Keratinocyte (primary cell): ENCODE data around the gene CDH10. TPM values are rescaled to one million over a fixed set of nuclear protein-coding genes. Genes with fewer than 3 reads are reported as not detected.

Experiments
- DNase-seq: peaks from one replicate; pipeline ENCODE4 v3.0.0-alpha.2; 2011; ENCODE audit warnings: low read depth, missing footprints, low spot score
- FAIRE-seq: peaks from 2 replicates; lab custom pipeline; 2011; peaks lifted over from hg19 to GRCh38; lab: Jason Lieb, UNC
- H2AFZ ChIP-seq: 2 replicates; pipeline ENCODE4 v1.6.0; 2012; ENCODE audit warnings: low read length, control low read depth, inconsistent platforms; ENCODE audit not compliant: control insufficient read depth
- H3K27ac ChIP-seq: 2 replicates; pipeline ENCODE4 v1.5.1; 2011; ENCODE audit warnings: low read length; ENCODE audit not compliant: control insufficient read depth, insufficient read depth
- H3K27me3 ChIP-seq: 3 replicates; pipeline ENCODE4 v1.6.0; 2011; ENCODE audit warnings: low read length; ENCODE audit not compliant: control insufficient read depth, insufficient read depth; ENCODE audit errors: extremely low read depth
- H3K36me3 ChIP-seq, 2 experiments: 2 replicates in 1 of 2; 3 replicates in 1 of 2; pipeline ENCODE4 v1.5.1; 2011; ENCODE audit warnings: low read length in 2 of 2, mild to moderate bottlenecking in 1 of 2; ENCODE audit not compliant: control insufficient read depth in 2 of 2, insufficient read depth in 2 of 2; ENCODE audit errors: extremely low read depth in 1 of 2
- H3K4me1 ChIP-seq: 3 replicates; pipeline ENCODE4 v1.5.1; 2011; ENCODE audit warnings: low read length; ENCODE audit not compliant: control insufficient read depth, insufficient read depth; ENCODE audit errors: extremely low read depth
- H3K4me2 ChIP-seq: 3 replicates; pipeline ENCODE4 v1.6.0; 2011; ENCODE audit warnings: low read depth, low read length; ENCODE audit not compliant: control insufficient read depth, insufficient read depth; ENCODE audit errors: extremely low read depth
- H3K4me3 ChIP-seq, 3 experiments: fragments of 200-600 bp in 1 of 3; sonication (generic) in 1 of 3; 2 replicates in 2 of 3; 3 replicates in 1 of 3; pipeline ENCODE4 v1.5.1; 2011 to 2016; ENCODE audit warnings: low read length in 3 of 3, mild to moderate bottlenecking in 3 of 3, control low read depth in 2 of 3, inconsistent platforms in 1 of 3, low read depth in 1 of 3, mixed read lengths in 1 of 3, mixed run types in 1 of 3, moderate library complexity in 1 of 3; ENCODE audit not compliant: control insufficient read depth in 2 of 3, insufficient read depth in 2 of 3; ENCODE audit errors: extremely low read depth in 1 of 3
- H3K79me2 ChIP-seq: 2 replicates; pipeline ENCODE4 v1.6.0; 2012; ENCODE audit warnings: low read length; ENCODE audit not compliant: control insufficient read depth, insufficient read depth
- H3K9ac ChIP-seq: 3 replicates; pipeline ENCODE4 v1.6.0; 2011; ENCODE audit warnings: low read length; ENCODE audit not compliant: control insufficient read depth, insufficient read depth; ENCODE audit errors: extremely low read depth
- H3K9me1 ChIP-seq: 3 replicates; pipeline ENCODE4 v1.6.0; 2011; ENCODE audit warnings: low read length; ENCODE audit not compliant: control insufficient read depth, insufficient read depth; ENCODE audit errors: extremely low read depth
- H3K9me3 ChIP-seq: 2 replicates; pipeline ENCODE4 v1.5.1; 2012; ENCODE audit warnings: low read depth, low read length; ENCODE audit not compliant: control insufficient read depth
- H4K20me1 ChIP-seq: 3 replicates; pipeline ENCODE4 v1.6.0; 2011; ENCODE audit warnings: low read length; ENCODE audit not compliant: control insufficient read depth, insufficient read depth; ENCODE audit errors: extremely low read depth
- CTCF ChIP-seq, 3 experiments: IDR thresholded peaks in 1 of 3; conservative IDR thresholded peaks in 1 of 3; optimal IDR thresholded peaks in 1 of 3; 2 replicates in 2 of 3; 3 replicates in 1 of 3; pipeline versions ENCODE3 to v1.5.1; 2011; ENCODE audit warnings: low read length in 3 of 3, mild to moderate bottlenecking in 3 of 3, moderate library complexity in 2 of 3, control low read depth in 1 of 3, inconsistent platforms in 1 of 3; ENCODE audit not compliant: insufficient read depth in 2 of 3; ENCODE audit errors: extremely low read depth in 1 of 3
- EZH2 ChIP-seq: IDR thresholded peaks from one replicate; pipeline ENCODE4 v1.6.1; 2012; ENCODE audit warnings: inconsistent platforms, mild to moderate bottlenecking, low read length, moderate library complexity
- dilution Hi-C: fragments of 300-500 bp; cut with MboI; formaldehyde crosslinking; loops from one replicate; pipeline ENCODE4 v1.7.0; 2020; ENCODE audit warnings: low sequenced_read_pairs; ENCODE audit not compliant: extremely low pct_ligation_motif_present
- polyA plus RNA-seq, 5 experiments: library from polyadenylated mRNA; depleted of rRNA in 3 of 5; stranded (reverse) in 3 of 5; stranded (forward) in 1 of 5; unstranded in 1 of 5; fragments of >200 nt; gene quantifications; 1 replicate in 1 of 5; 2 replicates in 3 of 5; 3 replicates in 1 of 5; pipeline versions ENCODE4 v1.2.1 to v1.2.3, GENCODE V29; 2011 to 2012; ENCODE audit warnings: missing spikeins in 2 of 5, low read depth in 1 of 5, low replicate concordance in 1 of 5

CDH10 gene
- polyA plus RNA-seq, 1 donor (not counting 4 experiments of a cell fraction or from before 2014, with no cell fraction given): 0.26 TPM

- dilution Hi-C loops: no loop called here
- H2AFZ ChIP-seq: no peak overlapping the region
- no peaks in the 10 kb centered on the region for H4K20me1 ChIP-seq
- H3K4me3 ChIP-seq: no peak overlapping the region
- no peak overlapping the region for H3K27ac ChIP-seq
- H3K4me1 ChIP-seq: no peaks in the 10 kb centered on the region
- no peak overlapping the region for H3K9ac ChIP-seq
- no peaks in the 10 kb centered on the region for H3K36me3 ChIP-seq
- no peak for DNase-seq
- H3K79me2 ChIP-seq: no peaks in the 10 kb centered on the region
- no peaks in the 10 kb centered on the region for H3K9me1 ChIP-seq
- no peak overlapping the region for H3K4me2 ChIP-seq
- FAIRE-seq: no peak
- H3K27me3 ChIP-seq: no peaks in the 10 kb centered on the region
- no peak for TF ChIP-seq EZH2
- no peak for TF ChIP-seq CTCF (optimal IDR thresholded peaks at IDR 0.05 in 1 of 3, IDR thresholded peaks at IDR 0.05 in 1 of 3, conservative IDR thresholded peaks at IDR 0.05 in 1 of 3; ENCODE audit: extremely low read depth in 1 of 3, insufficient read depth in 2 of 3, low read length in 3 of 3)
- peaks cover 5% of the 10 kb centered on the region for H3K9me3 ChIP-seq
These were observed 46.3 kb upstream of the CDH10 start for GRCh38 chr5:24691074-24691473.

DNA sequence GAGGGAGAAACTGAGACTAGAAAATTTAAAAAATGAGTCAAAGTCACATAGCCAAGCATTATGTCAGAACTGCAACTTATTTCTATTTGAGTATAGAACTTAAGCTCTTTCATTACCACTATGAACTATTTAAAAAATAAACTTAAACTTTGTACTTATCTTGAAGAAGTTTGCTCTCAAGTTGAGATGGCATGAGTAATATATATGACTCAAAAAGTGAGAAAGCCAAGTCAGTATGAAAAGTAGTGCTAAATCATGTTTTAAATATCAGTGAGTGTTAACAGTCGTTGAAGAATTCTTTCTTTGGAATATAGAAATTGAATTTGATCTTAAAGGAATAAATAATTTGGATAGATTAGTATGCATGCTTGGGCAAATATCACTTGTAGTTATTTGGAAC is 36.3 kb upstream of the CDH10 start:
- Histone ChIP-seq H3K4me1 (no peaks in the 10 kb centered on the region), H3K4me2 (no peak overlapping the region), H3K4me3 (no peak overlapping the region), H3K9me3 (no peaks in the 10 kb centered on the region), H3K27ac (no peak overlapping the region), H2AFZ (no peak overlapping the region), H3K9me1 (no peaks in the 10 kb centered on the region), H4K20me1 (no peaks in the 10 kb centered on the region), H3K79me2 (no peaks in the 10 kb centered on the region), H3K36me3 (no peaks in the 10 kb centered on the region), H3K9ac (no peak overlapping the region), H3K27me3 (no peaks in the 10 kb centered on the region)
- no peak for DNase-seq
- TF ChIP-seq CTCF (optimal IDR thresholded peaks at IDR 0.05 in 1 of 3, IDR thresholded peaks at IDR 0.05 in 1 of 3, conservative IDR thresholded peaks at IDR 0.05 in 1 of 3; ENCODE audit: extremely low read depth in 1 of 3, insufficient read depth in 2 of 3, low read length in 3 of 3) (no peak), EZH2 (no peak)
- dilution Hi-C loops: no loop called here
- no peak for FAIRE-seq
